HG02588 (cell line): ENCODE data around the gene STON1.
"Not testable (repeated sequence)": the region's sequence is repeated elsewhere in the genome, so short reads cannot be mapped to it uniquely, and the experiment has no call there.

Experiments
- ATAC-seq: cut with Tn5 transposase; IDR thresholded peaks from one replicate; pipeline ENCODE4 v1.9.1; 2021; ENCODE audit warnings: mild to moderate bottlenecking, moderate library complexity; ENCODE audit not compliant: unreplicated experiment

STON1 gene

GRCh38 chr2:48528431-48528830, 1.5 kb upstream of the STON1 start:
- no peak for ATAC-seq

- no peak for ATAC-seq
These were observed 760 bp upstream of the STON1 start for GRCh38 chr2:48529194-48529593.

GRCh38 chr2:48529676-48530032, 300 bp upstream of the STON1 start:
- ATAC-seq, result no peak

- no peak for ATAC-seq
These were observed 1.2 kb downstream of the STON1 start for GRCh38 chr2:48531141-48531648.

- ATAC-seq, result no peak
These were observed 2.2 kb downstream of the STON1 start for GRCh38 chr2:48532174-48532573.

GRCh38 chr2:48532824-48533223, 2.9 kb downstream of the STON1 start:
- ATAC-seq, result no peak

DNA sequence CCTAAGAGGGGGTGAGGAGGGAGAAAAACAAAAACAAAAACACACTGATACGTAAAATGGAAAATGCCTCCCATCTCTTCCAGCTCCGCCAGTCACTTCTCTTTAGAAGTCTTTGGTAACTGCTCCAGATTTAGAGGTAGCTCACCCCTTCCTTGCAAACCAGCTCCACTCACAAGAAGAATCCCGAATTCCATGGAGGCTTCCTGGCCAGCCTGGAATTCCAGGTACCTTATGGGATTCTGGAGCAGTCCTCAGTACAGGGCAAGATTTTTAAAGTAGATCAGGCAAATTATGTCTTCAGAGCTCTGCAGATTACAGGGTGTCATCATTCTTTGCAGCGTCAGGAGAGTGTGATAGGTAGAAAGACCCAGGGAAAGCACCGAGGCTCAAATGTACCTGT, 4.8 kb downstream of the STON1 start:
- ATAC-seq, result no peak

- no peak for ATAC-seq
These were observed 10.4 kb downstream of the STON1 start for GRCh38 chr2:48540237-48540935.

DNA sequence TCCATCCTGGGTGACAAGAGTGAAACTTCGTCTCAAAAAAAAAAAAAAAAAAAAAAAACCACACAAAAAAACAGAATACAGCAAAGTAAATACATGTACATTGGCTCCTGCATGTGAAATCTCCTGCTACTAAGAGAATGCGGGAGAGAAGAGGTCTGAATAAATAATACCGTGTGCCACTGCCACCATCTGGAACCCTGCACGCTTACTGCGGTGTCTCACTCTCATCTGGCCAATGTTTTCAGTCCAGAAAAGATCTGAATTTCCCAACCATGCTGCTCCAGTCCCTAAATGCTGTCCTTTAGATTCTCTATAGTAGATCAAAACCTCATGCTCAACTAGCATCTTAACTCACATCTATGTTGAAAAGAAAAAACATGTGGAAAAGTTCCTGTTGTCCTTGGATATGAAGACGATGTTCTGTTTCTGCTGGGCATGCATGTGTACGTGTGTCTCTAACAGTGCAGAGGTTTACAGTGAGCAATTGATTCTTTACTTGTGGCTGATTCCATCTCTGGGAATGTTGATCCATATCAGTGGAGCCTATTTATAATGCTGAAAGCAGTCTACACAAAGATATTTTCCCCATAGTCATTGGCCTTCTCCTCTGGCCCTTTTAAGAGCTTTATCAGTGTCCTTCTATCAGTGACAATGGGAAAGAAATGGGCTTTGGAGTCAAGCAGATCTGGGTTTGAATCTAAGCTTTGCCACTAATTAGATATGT, 11.9 kb downstream of the STON1 start:
- no peak for ATAC-seq

DNA sequence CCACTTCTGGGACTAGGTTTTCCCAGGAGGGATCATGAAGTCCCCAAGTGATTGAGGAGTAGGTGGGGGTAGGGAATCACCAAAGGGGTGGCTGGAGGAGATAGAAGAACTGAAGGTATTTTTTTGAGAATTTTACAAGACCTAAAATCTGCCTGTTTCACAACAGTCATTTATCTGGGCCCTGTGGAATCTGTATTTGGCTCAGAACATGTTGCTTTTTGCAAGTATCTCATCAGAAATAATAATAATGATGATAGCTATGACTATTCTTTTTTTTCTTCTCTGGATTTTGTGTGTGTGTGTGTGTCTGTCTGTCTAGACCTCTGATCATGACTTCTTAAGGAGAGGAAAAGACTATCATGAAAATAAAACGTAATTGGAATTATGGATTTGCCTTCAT, 13.9 kb downstream of the STON1 start:
- ATAC-seq, result no peak

- ATAC-seq, result no peak
These were observed 15.3 kb downstream of the STON1 start for GRCh38 chr2:48545244-48545643.

GRCh38 chr2:48548840-48549239, 18.9 kb downstream of the STON1 start:
- ATAC-seq, result no peak

GRCh38 chr2:48549972-48550371, 20.0 kb downstream of the STON1 start:
- ATAC-seq, result no peak

DNA sequence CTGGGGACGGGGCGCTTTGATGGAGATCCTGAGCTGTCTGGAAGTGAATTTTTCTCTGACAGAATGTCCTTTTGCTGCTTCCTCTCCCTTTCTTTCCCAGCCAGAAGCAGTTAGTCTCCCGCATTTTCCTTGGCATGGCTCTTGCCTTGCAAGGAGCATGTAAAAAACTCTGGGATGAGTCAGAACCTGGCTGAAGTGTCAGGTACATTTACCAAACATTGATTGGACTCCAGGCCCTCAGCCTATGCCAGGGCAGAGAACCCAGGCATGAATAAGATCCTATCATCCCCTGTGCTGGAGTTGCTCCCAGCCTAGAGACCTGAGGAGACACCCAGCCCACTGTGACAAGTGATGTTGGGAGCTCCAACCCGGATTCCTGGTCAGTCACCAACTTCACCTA, 21.6 kb downstream of the STON1 start:
- no peak for ATAC-seq

DNA sequence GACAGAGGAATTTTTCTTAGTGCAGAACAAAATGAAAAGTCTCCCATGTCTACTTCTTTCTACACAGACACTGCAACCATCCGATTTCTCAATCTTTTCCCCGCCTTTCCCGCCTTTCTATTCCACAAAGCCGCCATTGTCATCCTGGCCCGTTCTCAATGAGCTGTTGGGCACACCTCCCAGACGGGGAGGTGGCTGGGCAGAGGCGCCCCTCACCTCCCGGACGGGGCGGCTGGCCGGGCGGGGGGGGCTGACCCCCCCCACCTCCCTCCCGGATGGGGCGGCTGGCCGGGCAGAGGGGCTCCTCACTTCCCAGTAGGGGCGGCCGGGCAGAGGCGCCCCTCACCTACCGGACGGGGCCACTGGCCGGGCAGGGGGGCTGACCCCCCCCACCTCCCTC, 25.1 kb downstream of the STON1 start:
- ATAC-seq, result not testable (repeated sequence)

DNA sequence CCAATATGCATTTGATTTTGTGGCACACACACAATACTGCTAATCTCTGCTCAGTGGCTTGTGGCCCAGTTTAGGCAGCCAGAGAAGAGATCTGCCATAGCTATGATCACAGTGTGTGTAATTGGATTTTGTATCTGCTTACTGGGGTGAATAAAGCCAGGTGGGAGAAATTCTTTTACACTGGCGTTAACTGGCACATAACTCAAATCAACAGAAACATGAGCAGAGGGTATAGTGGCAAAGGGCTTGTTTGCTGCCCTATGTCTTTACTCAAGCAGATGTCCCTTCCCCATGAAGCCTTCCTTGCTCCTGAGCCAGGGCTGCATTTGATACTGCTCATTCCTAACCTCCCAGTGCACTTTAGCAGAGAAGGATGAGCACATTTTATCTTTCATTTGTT, 28.5 kb downstream of the STON1 start:
- no peak for ATAC-seq

DNA sequence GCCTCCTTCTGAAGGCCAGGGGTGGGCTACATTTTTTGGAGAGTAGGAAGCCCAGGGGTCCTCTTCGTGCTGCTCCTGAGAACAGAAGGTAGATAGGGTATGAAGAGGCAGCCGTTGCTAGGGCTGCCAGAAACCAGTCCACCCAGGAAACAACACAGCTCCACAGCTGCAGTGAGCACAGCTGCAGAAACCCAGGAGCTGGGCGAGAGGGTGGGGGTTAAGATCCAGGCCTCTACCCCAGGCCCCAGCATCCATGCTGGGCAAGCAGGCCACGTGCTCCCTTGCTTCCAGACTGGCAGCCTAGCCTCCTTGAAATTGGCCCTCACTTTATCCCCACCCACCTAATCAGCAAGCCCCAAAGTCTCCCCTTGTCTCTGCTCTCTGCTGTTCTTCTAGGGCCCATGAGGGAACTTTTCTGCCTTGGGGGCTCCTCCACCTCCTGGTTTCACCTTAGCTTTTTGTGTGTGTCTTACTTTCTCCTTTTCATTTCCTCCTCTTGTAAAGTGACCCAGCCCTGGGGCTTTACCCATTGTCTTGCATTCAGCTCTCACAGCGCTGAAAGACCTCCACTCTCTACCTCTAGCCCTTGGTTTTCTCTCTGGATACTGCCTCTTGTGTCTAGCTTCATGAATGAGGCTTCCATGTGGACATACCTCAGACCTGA, 30.7 kb downstream of the STON1 start:
- no peak for ATAC-seq

DNA sequence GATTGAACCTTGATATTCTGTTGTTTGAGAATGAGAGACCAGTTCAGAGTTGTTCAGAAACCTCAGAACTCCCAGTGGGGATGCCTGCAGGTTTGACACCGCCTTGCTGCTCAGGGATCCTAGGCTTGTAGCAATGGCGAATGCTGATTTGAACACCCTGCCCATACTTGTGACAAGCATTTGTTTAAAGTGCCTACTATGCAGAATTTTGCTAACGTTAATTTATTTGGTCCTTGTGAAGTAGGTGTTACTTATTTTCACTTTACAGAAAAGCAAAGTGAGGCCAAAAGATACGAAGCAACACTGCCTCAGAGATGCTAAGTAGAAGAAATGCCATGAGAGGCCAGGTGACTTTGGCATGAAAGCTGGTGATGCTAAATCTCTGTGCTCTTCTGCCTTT, 32.3 kb downstream of the STON1 start:
- no peak for ATAC-seq

DNA sequence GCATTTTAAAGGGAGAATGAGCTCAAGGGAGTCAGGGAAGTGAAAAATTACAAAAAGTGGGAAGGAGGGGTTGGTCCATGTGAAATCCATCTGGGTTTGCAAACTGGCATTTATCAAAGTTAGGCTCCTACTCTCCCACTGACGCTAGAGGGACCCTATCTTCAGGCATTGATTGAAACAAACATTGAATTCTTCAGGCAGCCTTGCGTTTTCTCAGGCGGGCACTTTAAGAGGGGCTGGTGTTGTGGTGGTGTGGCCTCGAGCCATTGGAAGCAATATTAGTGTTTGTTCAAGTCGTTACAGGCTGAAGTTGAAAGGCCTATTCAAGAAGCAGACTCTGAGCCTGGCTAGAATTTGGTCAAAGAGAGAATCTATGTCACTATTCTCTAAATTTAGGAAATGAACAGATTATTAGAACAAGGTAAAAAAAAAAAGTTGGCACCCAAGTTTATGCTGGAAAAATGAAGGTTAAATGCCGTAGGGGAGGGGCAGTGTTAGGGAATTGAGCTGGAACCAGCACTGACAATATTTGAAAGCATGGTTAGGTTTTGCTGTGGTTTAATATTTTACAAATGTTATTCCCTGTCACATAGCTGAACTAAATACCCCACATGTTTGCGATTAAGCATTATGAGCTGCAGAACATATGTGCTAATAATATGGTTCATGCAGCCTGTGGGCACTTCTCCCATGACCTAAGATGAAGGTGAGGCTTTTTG, 36.8 kb downstream of the STON1 start:
- no peak for ATAC-seq

- ATAC-seq, result no peak
These were observed 37.7 kb downstream of the STON1 start for GRCh38 chr2:48567671-48568070.

- no peak for ATAC-seq
These were observed 38.6 kb downstream of the STON1 start for GRCh38 chr2:48568547-48568946.
